ENCODE data around the gene NECTIN2. TPM values are rescaled to one million over a fixed set of nuclear protein-coding genes. Genes with fewer than 3 reads are reported as not detected.
"Not testable (repeated sequence)": the region's sequence is repeated elsewhere in the genome, so short reads cannot be mapped to it uniquely, and the experiment has no call there.

NECTIN2 gene
- polyA plus RNA-seq, 4 donors, result 72.5 to 153 (median 100) TPM

- H3K36me3 ChIP-seq (ENCODE audit: control insufficient read depth in 3 of 3, insufficient read depth in 2 of 3, low read depth in 1 of 3, low read length in 3 of 3), result peaks cover 0 to 14% (median 0%) of the 10 kb centered on the region in 3 donors
- H3K27me3 ChIP-seq (ENCODE audit: control insufficient read depth in 3 of 3, insufficient read depth in 3 of 3, low read length in 3 of 3), result peaks cover 0 to 5% (median 5%) of the 10 kb centered on the region in 3 donors
- FAIRE-seq (no peak), DNase-seq (no peak)
- no peak overlapping the region for H3K27ac ChIP-seq (ENCODE audit: low read depth in 1 of 3, low read length in 2 of 3)
- H3K4me3 ChIP-seq (ENCODE audit: low read depth in 1 of 3, low read length in 3 of 3), result no peak overlapping the region
- no peaks in the 10 kb centered on the region for H3K9me3 ChIP-seq (ENCODE audit: control insufficient read depth in 2 of 2, insufficient read depth in 1 of 2, low read depth in 1 of 2, low read length in 1 of 2)
- 92 to 93% (median 92%) methylated on average over 12 of the region's 12 CpGs for WGBS, 3 donors
- H3K4me1 ChIP-seq (ENCODE audit: control insufficient read depth in 3 of 3, insufficient read depth in 2 of 3, low read depth in 1 of 3, low read length in 2 of 3), result peaks cover 0 to 22% (median 0%) of the 10 kb centered on the region in 3 donors
These were observed 61.5 kb downstream of the NECTIN2 start for GRCh38 chr19:44907613-44908012.

- WGBS, 3 donors, result 94 to 95% (median 94%) methylated on average over 45 to 46 of the region's 46 CpGs
- peaks cover 0 to 5% (median 5%) of the 10 kb centered on the region in 3 donors for H3K27me3 ChIP-seq (ENCODE audit: control insufficient read depth in 3 of 3, insufficient read depth in 3 of 3, low read length in 3 of 3)
- no peaks in the 10 kb centered on the region for H3K9me3 ChIP-seq (ENCODE audit: control insufficient read depth in 2 of 2, insufficient read depth in 1 of 2, low read depth in 1 of 2, low read length in 1 of 2)
- DNase-seq, result no peak
- peaks cover 0 to 22% (median 0%) of the 10 kb centered on the region in 3 donors for H3K4me1 ChIP-seq (ENCODE audit: control insufficient read depth in 3 of 3, insufficient read depth in 2 of 3, low read depth in 1 of 3, low read length in 2 of 3)
- no peak for FAIRE-seq
- H3K4me3 ChIP-seq (ENCODE audit: low read depth in 1 of 3, low read length in 3 of 3), result no peak overlapping the region
- no peak overlapping the region for H3K27ac ChIP-seq (ENCODE audit: low read depth in 1 of 3, low read length in 2 of 3)
- peaks cover 0 to 7% (median 0%) of the 10 kb centered on the region in 3 donors for H3K36me3 ChIP-seq (ENCODE audit: control insufficient read depth in 3 of 3, insufficient read depth in 2 of 3, low read depth in 1 of 3, low read length in 3 of 3)
These were observed 62.2 kb downstream of the NECTIN2 start for GRCh38 chr19:44908074-44908835.

- WGBS, 3 donors, result 94 to 96% (median 96%) methylated on average over 32 to 44 of the region's 44 CpGs
- H3K9me3 ChIP-seq (ENCODE audit: control insufficient read depth in 2 of 2, insufficient read depth in 1 of 2, low read depth in 1 of 2, low read length in 1 of 2), result no peaks in the 10 kb centered on the region
- FAIRE-seq (no peak), DNase-seq (no peak)
- no peak overlapping the region for H3K27ac ChIP-seq (ENCODE audit: low read depth in 1 of 3, low read length in 2 of 3)
- no peak overlapping the region for H3K4me3 ChIP-seq (ENCODE audit: low read depth in 1 of 3, low read length in 3 of 3)
- H3K27me3 ChIP-seq (ENCODE audit: control insufficient read depth in 3 of 3, insufficient read depth in 3 of 3, low read length in 3 of 3), result peaks cover 0 to 5% (median 5%) of the 10 kb centered on the region in 3 donors
- peaks cover 0 to 21% (median 0%) of the 10 kb centered on the region in 3 donors for H3K4me1 ChIP-seq (ENCODE audit: control insufficient read depth in 3 of 3, insufficient read depth in 2 of 3, low read depth in 1 of 3, low read length in 2 of 3)
- H3K36me3 ChIP-seq (ENCODE audit: control insufficient read depth in 3 of 3, insufficient read depth in 2 of 3, low read depth in 1 of 3, low read length in 3 of 3), result peaks cover 0 to 3% (median 0%) of the 10 kb centered on the region in 3 donors
These were observed 62.8 kb downstream of the NECTIN2 start for GRCh38 chr19:44908836-44909261.

GRCh38 chr19:44909775-44910174 is 63.7 kb downstream of the NECTIN2 start:
- FAIRE-seq (no peak), DNase-seq (no peak)
- no peak overlapping the region for H3K27ac ChIP-seq (ENCODE audit: low read depth in 1 of 3, low read length in 2 of 3)
- peaks cover 0 to 3% (median 0%) of the 10 kb centered on the region in 3 donors for H3K36me3 ChIP-seq (ENCODE audit: control insufficient read depth in 3 of 3, insufficient read depth in 2 of 3, low read depth in 1 of 3, low read length in 3 of 3)
- H3K9me3 ChIP-seq (ENCODE audit: control insufficient read depth in 2 of 2, insufficient read depth in 1 of 2, low read depth in 1 of 2, low read length in 1 of 2), result no peaks in the 10 kb centered on the region
- H3K4me3 ChIP-seq (ENCODE audit: low read depth in 1 of 3, low read length in 3 of 3), result no peak overlapping the region
- 90% methylated on average over 5 of the region's 5 CpGs for WGBS, 3 donors
- H3K27me3 ChIP-seq (ENCODE audit: control insufficient read depth in 3 of 3, insufficient read depth in 3 of 3, low read length in 3 of 3), result peaks cover 0 to 5% (median 5%) of the 10 kb centered on the region in 3 donors
- H3K4me1 ChIP-seq (ENCODE audit: control insufficient read depth in 3 of 3, insufficient read depth in 2 of 3, low read depth in 1 of 3, low read length in 2 of 3), result peaks cover 2 to 29% (median 3%) of the 10 kb centered on the region in 3 donors

GRCh38 chr19:44911896-44912295 is 65.8 kb downstream of the NECTIN2 start:
- H3K9me3 ChIP-seq (ENCODE audit: control insufficient read depth in 2 of 2, insufficient read depth in 1 of 2, low read depth in 1 of 2, low read length in 1 of 2); H3K36me3 ChIP-seq (ENCODE audit: control insufficient read depth in 3 of 3, insufficient read depth in 2 of 3, low read depth in 1 of 3, low read length in 3 of 3); H3K4me3 ChIP-seq (ENCODE audit: low read depth in 1 of 3, low read length in 3 of 3); DNase-seq; H3K27ac ChIP-seq (ENCODE audit: low read depth in 1 of 3, low read length in 2 of 3); FAIRE-seq; H3K27me3 ChIP-seq (ENCODE audit: control insufficient read depth in 3 of 3, insufficient read depth in 3 of 3, low read length in 3 of 3): not testable (repeated sequence)
- WGBS, 3 donors, result 84 to 89% (median 88%) methylated on average over 6 of the region's 6 CpGs
- H3K4me1 ChIP-seq (ENCODE audit: control insufficient read depth in 3 of 3, insufficient read depth in 2 of 3, low read depth in 1 of 3, low read length in 2 of 3), result peaks cover 2 to 13% (median 3%) of the 10 kb centered on the region in 3 donors

- H3K9me3 ChIP-seq (ENCODE audit: control insufficient read depth in 2 of 2, insufficient read depth in 1 of 2, low read depth in 1 of 2, low read length in 1 of 2), result no peaks in the 10 kb centered on the region
- H3K4me3 ChIP-seq (ENCODE audit: low read depth in 1 of 3, low read length in 3 of 3), result no peak overlapping the region
- FAIRE-seq (no peak), DNase-seq (no peak)
- H3K36me3 ChIP-seq (ENCODE audit: control insufficient read depth in 3 of 3, insufficient read depth in 2 of 3, low read depth in 1 of 3, low read length in 3 of 3), result peaks cover 0 to 3% (median 0%) of the 10 kb centered on the region in 3 donors
- H3K4me1 ChIP-seq (ENCODE audit: control insufficient read depth in 3 of 3, insufficient read depth in 2 of 3, low read depth in 1 of 3, low read length in 2 of 3), result peaks cover 2 to 13% (median 3%) of the 10 kb centered on the region in 3 donors
- H3K27me3 ChIP-seq (ENCODE audit: control insufficient read depth in 3 of 3, insufficient read depth in 3 of 3, low read length in 3 of 3), result no peaks in the 10 kb centered on the region
- 57 to 71% (median 61%) methylated on average over 6 of the region's 6 CpGs for WGBS, 3 donors
- H3K27ac ChIP-seq (ENCODE audit: low read depth in 1 of 3, low read length in 2 of 3), result no peak overlapping the region
These were observed 66.8 kb downstream of the NECTIN2 start for GRCh38 chr19:44912854-44913253.

GRCh38 chr19:44913512-44914432 is 67.7 kb downstream of the NECTIN2 start:
- Histone ChIP-seq H3K4me1 (ENCODE audit: control insufficient read depth in 3 of 3, insufficient read depth in 2 of 3, low read depth in 1 of 3, low read length in 2 of 3) (peaks cover 2 to 13% (median 3%) of the 10 kb centered on the region in 3 donors), H3K27ac (ENCODE audit: low read depth in 1 of 3, low read length in 2 of 3) (peak overlapping the region in 1 of 3 donors; percentile 11), H3K4me3 (ENCODE audit: low read depth in 1 of 3, low read length in 3 of 3) (peak overlapping the region in 1 of 3 donors; percentile 64)
- H3K9me3 ChIP-seq (ENCODE audit: control insufficient read depth in 2 of 2, insufficient read depth in 1 of 2, low read depth in 1 of 2, low read length in 1 of 2); FAIRE-seq; H3K27me3 ChIP-seq (ENCODE audit: control insufficient read depth in 3 of 3, insufficient read depth in 3 of 3, low read length in 3 of 3); H3K36me3 ChIP-seq (ENCODE audit: control insufficient read depth in 3 of 3, insufficient read depth in 2 of 3, low read depth in 1 of 3, low read length in 3 of 3): not testable (repeated sequence)
- 24 to 48% (median 37%) methylated on average over 23 of the region's 23 CpGs for WGBS, 3 donors
- peak; percentile 10 to 28 for DNase-seq

Data from small intestine (tissue), 7 donors.